Measurements from ENCODE around the gene HNRNPK.

DNA sequence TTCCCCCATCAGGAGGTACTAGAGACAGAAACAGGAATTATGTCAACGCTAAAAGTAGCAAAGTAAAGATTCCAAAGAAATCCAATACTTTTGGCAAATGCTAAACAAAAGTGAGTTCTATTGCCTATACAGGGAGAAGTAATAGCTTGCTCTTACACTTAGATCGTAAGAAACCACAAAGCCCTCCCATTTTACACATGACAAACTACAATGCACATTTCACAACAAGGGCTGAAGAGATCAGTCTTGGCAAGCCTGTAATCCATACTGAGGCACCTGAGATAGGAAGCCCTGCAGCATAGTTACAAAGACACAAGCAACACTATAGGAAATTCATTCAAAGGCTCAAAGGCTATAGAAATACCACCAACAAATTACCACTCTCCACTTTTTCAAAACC is 7.7 kb downstream of the HNRNPK start:
- TF ChIP-seq GLIS3 (CRISPR knock-in tag; IDR thresholded peaks at IDR 0.05) (no peak), ZNF8 (CRISPR knock-in tag; IDR thresholded peaks at IDR 0.05) (no peak), ZC3H10 (CRISPR knock-in tag; IDR thresholded peaks at IDR 0.05) (no peak), RARB (CRISPR knock-in tag; IDR thresholded peaks at IDR 0.05) (no peak), ZNF70 (CRISPR knock-in tag; IDR thresholded peaks at IDR 0.05) (no peak), TCF4 (CRISPR knock-in tag; IDR thresholded peaks at IDR 0.05; ENCODE audit: borderline replicate concordance) (no peak), ZFP3 (CRISPR knock-in tag; IDR thresholded peaks at IDR 0.05) (no peak)
- TF ChIP-seq, protein P1, sequence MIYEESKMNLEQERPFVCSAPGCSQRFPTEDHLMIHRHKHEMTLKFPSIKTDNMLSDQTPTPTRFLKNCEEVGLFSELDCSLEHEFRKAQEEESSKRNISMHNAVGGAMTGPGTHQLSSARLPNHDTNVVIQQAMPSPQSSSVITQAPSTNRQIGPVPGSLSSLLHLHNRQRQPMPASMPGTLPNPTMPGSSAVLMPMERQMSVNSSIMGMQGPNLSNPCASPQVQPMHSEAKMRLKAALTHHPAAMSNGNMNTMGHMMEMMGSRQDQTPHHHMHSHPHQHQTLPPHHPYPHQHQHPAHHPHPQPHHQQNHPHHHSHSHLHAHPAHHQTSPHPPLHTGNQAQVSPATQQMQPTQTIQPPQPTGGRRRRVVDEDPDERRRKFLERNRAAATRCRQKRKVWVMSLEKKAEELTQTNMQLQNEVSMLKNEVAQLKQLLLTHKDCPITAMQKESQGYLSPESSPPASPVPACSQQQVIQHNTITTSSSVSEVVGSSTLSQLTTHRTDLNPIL (CRISPR knock-in tag; IDR thresholded peaks at IDR 0.05; ENCODE audit: low read depth), result no peak
- TF ChIP-seq, protein P2, sequence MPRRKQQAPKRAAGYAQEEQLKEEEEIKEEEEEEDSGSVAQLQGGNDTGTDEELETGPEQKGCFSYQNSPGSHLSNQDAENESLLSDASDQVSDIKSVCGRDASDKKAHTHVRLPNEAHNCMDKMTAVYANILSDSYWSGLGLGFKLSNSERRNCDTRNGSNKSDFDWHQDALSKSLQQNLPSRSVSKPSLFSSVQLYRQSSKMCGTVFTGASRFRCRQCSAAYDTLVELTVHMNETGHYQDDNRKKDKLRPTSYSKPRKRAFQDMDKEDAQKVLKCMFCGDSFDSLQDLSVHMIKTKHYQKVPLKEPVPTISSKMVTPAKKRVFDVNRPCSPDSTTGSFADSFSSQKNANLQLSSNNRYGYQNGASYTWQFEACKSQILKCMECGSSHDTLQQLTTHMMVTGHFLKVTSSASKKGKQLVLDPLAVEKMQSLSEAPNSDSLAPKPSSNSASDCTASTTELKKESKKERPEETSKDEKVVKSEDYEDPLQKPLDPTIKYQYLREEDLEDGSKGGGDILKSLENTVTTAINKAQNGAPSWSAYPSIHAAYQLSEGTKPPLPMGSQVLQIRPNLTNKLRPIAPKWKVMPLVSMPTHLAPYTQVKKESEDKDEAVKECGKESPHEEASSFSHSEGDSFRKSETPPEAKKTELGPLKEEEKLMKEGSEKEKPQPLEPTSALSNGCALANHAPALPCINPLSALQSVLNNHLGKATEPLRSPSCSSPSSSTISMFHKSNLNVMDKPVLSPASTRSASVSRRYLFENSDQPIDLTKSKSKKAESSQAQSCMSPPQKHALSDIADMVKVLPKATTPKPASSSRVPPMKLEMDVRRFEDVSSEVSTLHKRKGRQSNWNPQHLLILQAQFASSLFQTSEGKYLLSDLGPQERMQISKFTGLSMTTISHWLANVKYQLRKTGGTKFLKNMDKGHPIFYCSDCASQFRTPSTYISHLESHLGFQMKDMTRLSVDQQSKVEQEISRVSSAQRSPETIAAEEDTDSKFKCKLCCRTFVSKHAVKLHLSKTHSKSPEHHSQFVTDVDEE (CRISPR knock-in tag; IDR thresholded peaks at IDR 0.05), result no peak
- TF ChIP-seq, protein P3, sequence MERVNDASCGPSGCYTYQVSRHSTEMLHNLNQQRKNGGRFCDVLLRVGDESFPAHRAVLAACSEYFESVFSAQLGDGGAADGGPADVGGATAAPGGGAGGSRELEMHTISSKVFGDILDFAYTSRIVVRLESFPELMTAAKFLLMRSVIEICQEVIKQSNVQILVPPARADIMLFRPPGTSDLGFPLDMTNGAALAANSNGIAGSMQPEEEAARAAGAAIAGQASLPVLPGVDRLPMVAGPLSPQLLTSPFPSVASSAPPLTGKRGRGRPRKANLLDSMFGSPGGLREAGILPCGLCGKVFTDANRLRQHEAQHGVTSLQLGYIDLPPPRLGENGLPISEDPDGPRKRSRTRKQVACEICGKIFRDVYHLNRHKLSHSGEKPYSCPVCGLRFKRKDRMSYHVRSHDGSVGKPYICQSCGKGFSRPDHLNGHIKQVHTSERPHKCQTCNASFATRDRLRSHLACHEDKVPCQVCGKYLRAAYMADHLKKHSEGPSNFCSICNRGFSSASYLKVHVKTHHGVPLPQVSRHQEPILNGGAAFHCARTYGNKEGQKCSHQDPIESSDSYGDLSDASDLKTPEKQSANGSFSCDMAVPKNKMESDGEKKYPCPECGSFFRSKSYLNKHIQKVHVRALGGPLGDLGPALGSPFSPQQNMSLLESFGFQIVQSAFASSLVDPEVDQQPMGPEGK (CRISPR knock-in tag; IDR thresholded peaks at IDR 0.05; ENCODE audit: borderline replicate concordance), result no peak

Measured in SK-N-SH treated with all-trans-retinoic acid at 6 μM for 48 hours (cell line).